ENCODE measurements around the gene POMP. TPM values are rescaled to one million over a fixed set of nuclear protein-coding genes. Genes with fewer than 3 reads are reported as not detected.

POMP gene
- 100 to 1,000 TPM in 1 of 4 donors, 10 to 100 TPM in 3; 73.0 to 105 (median 89.1) TPM for polyA plus RNA-seq (ENCODE audit: insufficient read length in 4 of 4)

DNA sequence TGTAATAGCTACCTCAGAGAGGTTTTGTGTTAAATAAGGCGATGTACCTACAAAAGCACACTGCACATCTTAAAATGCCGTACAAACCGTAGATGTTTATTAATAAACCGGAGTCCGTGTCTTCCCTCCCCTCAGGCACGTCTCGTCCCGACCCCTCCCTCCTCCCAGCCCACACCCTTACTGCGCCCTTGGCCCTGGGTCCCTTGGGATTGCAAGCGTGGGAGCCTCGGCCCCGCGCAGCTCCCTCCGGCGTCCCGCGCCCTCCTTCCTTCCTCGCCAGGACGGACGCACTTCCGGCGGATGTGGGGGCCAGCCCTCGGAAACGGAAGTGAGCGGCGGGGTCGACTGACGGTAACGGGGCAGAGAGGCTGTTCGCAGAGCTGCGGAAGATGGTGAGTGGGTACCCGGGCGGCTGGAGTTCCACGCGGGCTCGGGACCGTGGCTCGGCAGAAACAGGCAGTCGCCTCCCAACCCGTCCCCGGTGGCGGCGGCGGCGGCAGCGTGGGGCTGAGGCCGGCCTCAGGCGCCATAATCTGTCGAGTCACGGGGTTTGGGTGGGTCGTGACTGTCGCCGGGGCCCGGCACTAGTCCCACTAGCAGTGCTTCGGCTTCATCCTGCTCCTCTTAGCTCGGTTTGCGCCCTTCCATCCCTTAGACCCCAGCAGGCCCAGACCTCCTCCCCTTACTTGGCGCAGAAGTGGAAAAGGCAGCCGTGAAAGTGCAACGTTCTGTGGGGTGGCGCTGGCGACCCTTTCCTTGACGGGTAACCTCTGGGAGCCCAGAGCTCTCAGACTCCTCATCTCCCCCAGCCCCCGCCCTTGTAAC lies at the start of gene POMP:
Gene POMP (plus strand): TSS at position 335 of the 825 bp plus-strand sequence. CDS start 55 bp downstream, at position 390.
- DNase-seq (ENCODE audit: low read depth in 4 of 4, low spot score in 2 of 4): peak in 3 of 4 donors; percentile 75 to 89 (median 83)

DNA sequence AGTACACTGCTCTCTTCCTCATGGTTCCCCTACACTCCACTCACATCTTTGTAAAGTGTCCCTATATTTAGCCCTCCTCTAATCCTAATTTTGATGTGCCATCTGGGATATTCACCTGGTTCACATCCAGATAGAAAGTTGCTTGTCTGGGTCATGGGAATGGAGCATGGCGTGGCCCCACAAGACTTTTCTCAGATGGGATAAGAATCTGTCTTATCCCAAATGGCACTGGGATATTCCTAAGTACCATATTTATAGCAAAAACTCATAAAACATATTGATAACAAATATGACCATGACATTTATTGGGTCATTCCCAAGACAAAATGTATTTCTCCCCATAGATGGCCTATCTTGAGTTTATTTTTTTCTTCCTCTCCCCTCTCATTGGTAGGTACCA lies 49.5 kb upstream of the POMP start:
- no peak for DNase-seq (ENCODE audit: low read depth in 4 of 4, low spot score in 2 of 4)

DNA sequence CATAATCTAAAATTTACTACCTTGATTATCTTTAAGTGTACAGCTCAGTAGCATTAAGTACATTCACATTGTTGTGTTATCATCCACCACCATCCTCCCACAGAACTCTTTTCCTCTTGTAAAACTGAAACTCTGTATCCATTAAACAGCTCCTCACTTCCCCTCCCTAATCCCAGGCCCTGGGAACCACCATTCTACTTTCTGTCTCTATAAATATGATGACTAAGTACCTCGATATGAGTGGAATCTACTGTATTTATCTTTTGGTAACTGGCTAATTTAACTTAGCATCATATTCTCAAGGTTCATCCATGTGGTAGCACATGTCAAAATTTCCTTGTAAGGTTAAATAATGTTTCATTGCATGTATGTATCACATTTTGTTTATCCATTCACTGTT lies 49.0 kb upstream of the POMP start:
- DNase-seq (ENCODE audit: low read depth in 4 of 4, low spot score in 2 of 4): no peak

GRCh38 chr13:28610996-28611395 lies 47.9 kb upstream of the POMP start:
- no peak for DNase-seq (ENCODE audit: low read depth in 4 of 4, low spot score in 2 of 4)

DNA sequence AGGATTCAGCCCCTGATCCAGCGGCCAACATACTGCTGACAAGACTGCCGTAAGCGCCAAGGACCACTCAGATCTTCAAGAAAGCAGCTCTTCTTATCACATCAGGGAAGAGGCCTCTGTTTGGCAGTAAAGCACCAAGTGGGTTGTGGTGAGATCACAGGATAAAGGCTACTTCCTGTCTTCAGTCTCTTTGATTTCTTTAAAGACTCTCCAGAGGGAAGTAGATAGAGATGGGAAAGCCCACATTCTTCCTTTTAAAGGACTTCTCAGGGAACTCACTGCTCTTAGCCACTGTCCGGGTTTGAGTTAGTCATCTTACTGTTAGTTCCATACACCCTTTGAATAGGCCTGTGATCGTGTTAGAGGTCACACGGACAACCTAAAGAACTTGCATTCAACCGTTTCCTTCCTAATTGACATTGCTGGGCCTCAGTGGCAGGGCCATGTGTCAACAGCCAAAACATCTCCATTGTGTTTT lies 47.2 kb upstream of the POMP start:
- no peak for DNase-seq (ENCODE audit: low read depth in 4 of 4, low spot score in 2 of 4)

GRCh38 chr13:28613562-28613961 lies 45.4 kb upstream of the POMP start:
- no peak for DNase-seq (ENCODE audit: low read depth in 4 of 4, low spot score in 2 of 4)

DNA sequence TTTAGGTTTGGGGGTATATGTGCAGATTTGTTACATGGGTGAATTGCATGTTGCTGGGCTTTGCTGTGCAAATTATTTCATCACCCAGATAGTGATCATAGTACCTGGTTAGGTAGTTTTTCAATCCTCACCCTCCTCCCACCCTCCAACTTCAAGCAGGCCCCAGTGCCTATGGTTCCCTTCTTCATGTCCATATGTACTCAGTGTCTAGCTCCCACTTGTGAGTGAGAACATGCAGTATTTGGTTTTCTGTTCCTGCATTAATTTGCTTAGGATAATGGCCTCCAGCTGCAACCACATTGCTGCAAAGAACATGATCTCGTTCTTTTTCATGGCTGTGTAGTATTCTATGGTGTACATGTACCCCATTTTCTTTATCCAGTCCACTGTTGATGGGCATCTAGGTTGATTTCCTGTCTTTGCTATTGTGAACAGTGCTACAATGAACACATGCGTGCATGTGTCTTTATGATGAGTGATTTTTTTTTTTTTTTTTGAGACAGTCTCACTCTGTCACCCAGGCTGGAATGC lies 42.9 kb upstream of the POMP start:
- no peak for DNase-seq (ENCODE audit: low read depth in 4 of 4, low spot score in 2 of 4)

- no peak for DNase-seq (ENCODE audit: low read depth in 4 of 4, low spot score in 2 of 4)
These were observed 40.5 kb upstream of the POMP start for GRCh38 chr13:28618230-28618994.

GRCh38 chr13:28620011-28620830 lies 38.7 kb upstream of the POMP start:
- no peak for DNase-seq (ENCODE audit: low read depth in 4 of 4, low spot score in 2 of 4)

DNA sequence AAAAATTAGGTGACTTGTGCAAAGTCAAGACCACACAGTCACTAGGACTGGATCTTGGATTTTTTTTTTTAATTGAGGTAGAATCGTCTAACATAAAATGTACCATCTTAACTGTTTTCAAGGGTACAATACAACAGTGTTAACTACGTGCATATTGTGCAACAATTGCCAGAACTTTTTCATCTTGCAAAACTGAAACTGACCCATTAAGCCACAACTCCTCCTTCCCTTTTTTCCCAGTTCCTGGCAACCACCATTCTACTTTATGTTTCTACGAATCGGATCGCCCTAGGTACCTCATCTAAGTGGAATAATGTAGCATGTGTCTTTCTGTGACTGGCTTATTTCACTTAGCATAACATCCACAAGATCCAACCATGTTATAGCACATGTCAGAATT lies 37.5 kb upstream of the POMP start:
- no peak for DNase-seq (ENCODE audit: low read depth in 4 of 4, low spot score in 2 of 4)

DNA sequence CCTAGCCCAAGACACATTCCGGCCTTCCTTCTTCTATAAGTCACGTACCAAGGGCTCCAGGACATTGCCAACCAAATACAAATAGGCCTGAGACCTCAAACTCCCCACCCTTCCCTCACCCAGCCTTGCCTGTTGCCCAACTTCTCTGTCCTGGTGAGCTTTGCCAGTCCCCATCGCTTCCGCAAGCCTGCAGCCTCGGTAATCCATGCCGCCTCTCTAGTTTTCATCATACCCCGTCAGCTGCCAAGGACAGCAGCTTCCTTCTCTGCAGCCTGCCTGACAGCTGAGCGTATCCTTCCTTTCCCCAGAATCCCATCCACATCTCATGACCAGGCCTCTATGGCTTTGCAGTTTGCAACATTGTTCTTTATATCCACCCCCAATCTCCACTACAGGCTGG lies 36.6 kb upstream of the POMP start:
- no peak for DNase-seq (ENCODE audit: low read depth in 4 of 4, low spot score in 2 of 4)

GRCh38 chr13:28623782-28624706 lies 34.9 kb upstream of the POMP start:
- DNase-seq (ENCODE audit: low read depth in 4 of 4, low spot score in 2 of 4): no peak

DNA sequence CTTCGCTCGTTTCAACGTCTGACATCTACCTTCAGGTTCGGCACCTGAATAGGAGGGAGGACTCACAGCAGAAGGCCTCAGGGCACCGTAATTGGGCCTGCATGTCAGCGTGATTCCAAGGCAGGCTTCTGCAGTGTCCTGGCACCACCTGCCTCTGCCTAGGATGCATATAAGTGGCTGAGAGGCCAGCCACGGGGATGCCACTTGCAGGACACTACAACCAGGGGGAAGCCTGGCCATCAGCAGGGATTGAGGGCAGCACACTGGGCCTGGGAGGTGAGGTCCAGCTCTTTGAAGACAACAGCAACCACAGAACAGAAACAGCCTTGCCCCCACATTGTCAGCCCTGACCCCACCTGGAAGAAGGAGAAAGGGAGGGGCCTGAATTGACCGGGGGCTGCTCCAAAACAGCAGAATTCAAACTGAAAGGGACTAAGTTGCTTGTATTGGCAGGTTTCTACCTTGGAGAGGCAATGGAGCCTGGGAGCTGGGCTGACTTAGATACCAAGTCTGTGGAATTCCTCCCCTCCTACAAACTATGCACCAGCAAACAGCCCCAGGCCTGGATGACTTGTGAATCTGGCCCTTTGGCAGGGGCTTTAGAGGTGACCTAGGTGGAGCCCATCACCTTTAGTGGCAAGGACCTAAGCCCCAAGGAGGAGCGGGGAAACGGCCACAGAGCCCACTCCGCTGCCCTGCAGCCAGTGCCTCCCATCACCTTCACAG lies 34.1 kb upstream of the POMP start:
- DNase-seq (ENCODE audit: low read depth in 4 of 4, low spot score in 2 of 4): no peak

DNA sequence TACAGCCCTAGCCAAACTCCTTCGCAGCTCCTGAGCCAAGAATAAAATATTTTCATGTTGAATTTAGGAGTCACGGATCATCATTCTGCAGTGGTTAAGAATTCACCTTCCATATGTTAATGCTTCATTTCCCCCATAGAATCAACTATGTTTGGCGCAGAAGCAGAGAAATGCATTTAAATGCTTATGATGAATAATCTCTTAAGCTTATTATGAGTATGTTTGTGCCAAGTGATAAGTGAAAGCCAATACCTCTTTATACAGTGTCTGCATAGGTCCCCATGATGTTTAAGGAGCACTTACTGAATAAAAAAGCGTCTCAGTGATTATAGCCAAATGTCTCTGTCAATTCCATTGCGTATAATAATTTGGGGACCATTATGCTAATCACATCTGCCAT lies 32.7 kb upstream of the POMP start:
- DNase-seq (ENCODE audit: low read depth in 4 of 4, low spot score in 2 of 4): no peak

GRCh38 chr13:28628241-28628640 lies 30.7 kb upstream of the POMP start:
- DNase-seq (ENCODE audit: low read depth in 4 of 4, low spot score in 2 of 4): no peak

- no peak for DNase-seq (ENCODE audit: low read depth in 4 of 4, low spot score in 2 of 4)
These were observed 28.1 kb upstream of the POMP start for GRCh38 chr13:28630869-28631268.

DNA sequence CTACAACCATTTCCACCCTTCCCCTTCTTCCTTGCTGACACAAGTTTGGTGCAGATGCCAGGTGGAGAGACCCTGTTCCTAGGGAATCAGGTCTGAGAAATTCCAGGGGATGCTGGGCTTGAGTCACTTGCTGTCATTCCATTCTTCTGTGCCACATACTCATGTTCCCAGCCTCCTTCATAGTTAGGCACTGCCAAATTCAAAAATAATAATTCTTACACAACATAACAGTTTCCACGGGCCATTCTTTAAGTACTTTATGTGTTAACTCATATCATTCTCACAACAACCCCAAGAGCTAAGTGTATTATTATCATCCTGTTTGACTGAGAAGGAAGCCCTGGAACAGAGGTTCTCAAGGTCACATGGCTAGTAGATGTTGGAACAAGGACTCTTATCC lies 27.1 kb upstream of the POMP start:
- no peak for DNase-seq (ENCODE audit: low read depth in 4 of 4, low spot score in 2 of 4)

DNA sequence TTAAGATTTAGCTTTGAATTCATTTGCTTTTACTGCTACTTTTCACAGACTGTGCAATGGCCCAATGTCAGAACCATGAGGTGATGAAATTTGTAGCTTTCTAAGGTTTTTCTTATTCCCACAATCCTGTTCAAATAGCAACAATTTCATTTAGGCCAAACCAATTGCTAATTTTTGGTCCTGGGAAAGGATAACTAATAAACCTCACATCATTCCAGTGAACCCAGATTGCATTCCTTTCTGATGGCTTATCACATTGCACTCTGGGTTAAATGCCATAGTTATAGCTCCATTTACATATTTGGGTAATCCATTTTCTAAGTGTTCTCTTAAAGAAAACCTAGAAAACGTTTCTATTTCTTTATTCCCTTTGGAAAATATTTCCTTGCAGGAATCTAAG lies 22.9 kb upstream of the POMP start:
- DNase-seq (ENCODE audit: low read depth in 4 of 4, low spot score in 2 of 4): no peak
